ENCODE measurements around the gene MRPL22. TPM values are rescaled to one million over a fixed set of nuclear protein-coding genes. Genes with fewer than 3 reads are reported as not detected.
"Not testable (repeated sequence)": the region's sequence is repeated elsewhere in the genome, so short reads cannot be mapped to it uniquely, and the experiment has no call there.

MRPL22 gene
- total RNA-seq, 2 donors from 2014 or later = 58.2 to 63.5 TPM

DNA sequence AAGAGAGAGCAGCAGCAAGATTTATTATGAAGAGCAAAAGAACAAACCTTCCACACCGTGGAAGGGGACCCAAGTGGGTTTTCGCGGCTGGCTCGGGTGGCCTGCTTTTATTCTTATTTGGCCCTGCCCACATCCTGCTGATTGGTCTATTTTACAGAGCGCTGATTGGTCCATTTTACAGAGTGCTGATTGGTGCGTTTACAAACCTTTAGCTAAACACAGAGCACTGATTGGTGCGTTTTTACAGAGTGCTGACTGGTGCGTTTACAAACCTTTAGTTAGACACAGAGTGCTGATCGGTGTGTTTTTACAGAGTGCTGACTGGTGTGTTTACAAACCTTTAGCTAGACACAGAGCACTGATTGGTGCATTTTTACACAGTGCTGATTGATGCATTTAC, 35.2 kb downstream of the MRPL22 start:
- DNase-seq; intact Hi-C loops (cut with DNase I); ATAC-seq: not testable (repeated sequence)

DNA sequence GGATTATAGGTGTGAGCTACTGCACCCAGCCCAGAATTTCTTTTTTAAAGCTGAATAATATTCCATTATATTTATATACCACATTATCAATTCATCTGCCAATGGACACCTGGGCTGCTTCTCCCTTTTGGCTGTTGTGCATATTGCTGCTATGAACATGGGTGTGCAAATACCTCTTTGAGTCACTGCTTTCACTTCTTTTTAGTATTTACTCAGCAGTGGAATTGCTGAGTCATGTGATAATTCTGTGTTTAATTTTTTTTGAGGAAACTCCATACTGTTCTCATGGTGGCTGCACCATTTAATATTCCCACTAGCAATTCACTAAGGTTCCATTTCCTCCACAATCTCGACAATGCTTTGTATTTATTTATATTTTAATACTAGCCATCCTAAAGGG, 36.5 kb downstream of the MRPL22 start:
- no peak for ATAC-seq
- intact Hi-C loops (cut with DNase I) = no loop called here
- DNase-seq = no peak

DNA sequence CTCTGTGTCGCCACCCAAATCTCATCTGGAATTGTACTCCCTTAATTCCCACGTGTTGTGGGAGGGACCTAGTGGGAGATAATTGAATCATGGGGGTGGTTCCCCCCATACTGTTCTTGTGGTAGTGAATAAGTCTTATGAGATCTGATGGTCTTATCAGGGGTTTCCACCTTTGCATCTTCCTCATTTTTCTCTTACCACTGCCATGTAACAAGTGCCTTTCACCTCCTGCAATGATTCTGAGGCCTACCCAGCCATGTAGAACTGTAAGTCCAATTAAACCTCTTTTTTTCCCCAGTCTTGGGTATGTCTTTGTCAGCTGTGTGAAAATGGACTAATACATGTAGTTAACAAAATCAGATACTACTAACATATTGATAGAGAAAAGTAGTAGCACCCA, 37.4 kb downstream of the MRPL22 start:
- ATAC-seq; DNase-seq; intact Hi-C loops (cut with DNase I): not testable (repeated sequence)

DNA sequence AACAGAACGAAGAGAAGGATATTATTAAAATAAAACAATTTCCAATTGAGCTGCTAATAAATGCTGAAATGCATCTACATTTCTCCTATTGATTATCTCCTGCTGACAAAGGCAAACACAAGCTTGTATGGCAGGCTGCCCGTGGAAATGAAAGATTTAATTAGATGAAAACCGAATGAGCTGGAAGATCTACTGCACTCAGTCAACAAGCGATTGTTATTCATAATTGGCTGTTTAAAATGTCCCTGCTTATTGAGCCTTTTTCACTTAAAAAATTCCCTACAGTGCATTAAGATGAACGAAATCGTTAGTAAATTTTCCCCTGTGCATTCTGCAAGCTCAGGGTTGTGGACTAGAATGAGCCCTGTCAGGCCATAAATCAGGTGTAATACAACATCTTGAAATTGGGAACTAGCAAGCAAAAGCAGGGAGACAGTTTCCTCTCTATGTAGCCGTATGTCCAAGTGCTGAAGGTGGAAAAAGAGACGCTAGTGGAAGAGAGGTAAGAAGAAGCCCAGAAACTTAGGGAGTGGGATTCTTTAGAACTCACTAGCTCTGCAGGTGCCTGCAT, 44.2 kb downstream of the MRPL22 start:
- intact Hi-C loops (cut with DNase I) = no loop called here
- no peak for ATAC-seq
- no peak for DNase-seq

DNA sequence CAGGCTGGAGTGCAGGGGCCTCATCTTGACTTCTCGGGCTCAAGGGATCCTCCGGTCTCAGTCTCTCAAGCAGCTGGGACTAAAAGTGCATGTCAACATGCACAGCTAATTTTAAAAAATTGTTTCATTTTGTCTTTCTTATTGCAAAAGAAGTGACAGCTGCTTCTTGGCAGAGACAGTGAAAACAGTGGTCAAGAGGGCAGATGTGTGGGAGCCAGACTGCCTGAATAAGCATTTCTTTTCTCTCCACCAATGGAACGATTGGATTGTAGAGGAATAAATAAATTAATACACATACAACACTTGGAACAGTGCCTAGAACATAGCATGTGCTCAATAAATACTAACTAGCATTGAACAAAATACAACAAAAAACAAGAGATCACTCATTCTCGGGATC, 45.3 kb downstream of the MRPL22 start:
- DNase-seq (no peak), ATAC-seq (no peak)
- intact Hi-C loops (cut with DNase I) = no loop called here

DNA sequence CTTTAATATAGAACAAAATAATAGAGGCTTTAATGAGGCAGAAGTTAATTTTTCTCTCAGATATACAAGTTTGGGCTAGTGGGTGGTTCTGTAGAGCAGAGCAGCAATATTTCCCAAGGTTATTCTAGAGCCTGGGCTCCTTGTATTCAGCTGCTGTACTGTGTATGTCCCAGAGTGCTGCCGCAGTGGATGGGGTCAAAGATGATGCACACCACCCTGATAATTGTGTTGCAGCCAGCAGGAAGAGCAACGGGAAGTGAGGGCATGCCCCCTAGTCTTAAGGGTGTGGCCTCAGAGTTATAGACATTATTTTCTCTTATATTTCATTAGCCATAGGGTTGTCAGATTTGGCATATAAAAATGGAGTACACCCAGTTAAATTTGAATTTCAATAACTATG, 48.8 kb downstream of the MRPL22 start:
- ATAC-seq = no peak
- intact Hi-C loops (cut with DNase I) = no loop called here

DNA sequence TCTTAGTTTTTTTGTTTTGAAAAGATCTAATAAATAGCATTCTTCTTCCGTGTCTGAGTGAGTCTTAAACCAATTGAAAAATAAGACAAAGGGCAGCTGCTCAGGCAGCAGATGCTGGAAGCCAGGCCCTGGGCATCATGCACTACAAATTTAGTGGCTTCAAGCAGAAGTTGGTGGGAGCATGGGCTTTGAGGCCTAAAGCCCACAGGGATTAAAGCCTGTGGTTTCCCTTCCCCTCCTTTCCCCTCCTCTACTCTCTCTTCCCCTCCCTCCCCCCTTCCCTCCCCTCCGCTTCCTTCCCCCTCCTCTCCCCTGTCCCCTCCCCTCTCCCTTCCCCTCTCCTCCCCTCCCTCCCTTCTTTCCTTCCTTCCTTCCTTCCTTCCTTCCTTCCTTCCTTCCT, 52.6 kb downstream of the MRPL22 start:
- no peak for DNase-seq
- intact Hi-C loops (cut with DNase I) = no loop called here
- no peak for ATAC-seq

More for the DNA sequence above, 48.8 kb downstream of the MRPL22 start:
- no peak for DNase-seq

DNA sequence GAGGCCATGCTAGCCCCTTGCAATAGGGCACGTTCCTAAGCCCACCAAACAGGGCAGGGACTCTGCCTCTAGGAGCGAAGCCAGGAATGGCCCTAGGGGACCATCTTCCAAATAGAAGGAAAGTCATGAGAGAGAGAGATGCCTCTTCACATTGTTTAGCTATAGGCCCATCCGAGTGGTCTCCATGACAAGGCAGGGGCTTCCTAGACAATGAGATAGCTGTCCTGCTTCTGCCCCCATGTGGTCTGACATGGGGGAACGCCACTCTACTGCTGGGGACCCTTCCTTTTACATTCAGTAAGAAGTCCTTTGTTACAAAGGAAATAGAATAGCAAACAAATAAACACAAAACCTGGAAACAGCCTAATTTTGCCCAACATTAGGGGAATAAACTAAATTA, 54.8 kb downstream of the MRPL22 start:
- ATAC-seq = no peak

DNA sequence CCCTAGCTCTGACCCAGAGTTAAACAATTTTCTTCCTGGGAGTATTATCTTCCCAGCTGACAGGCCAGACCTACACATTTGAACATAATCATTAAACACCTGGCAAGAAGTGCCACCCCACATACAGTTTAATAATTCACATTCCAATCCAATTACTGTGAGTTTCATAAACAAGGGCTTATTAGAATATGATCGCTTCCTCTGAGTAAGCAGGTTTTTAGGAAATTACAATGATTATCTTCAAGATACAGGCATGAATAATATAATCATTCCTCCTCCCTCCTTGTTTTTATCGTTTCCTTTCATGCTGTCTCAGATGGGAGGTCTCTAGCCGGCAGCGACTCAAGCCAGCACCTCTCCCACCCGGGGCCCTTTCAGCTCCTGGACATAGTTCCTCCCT, 56.9 kb downstream of the MRPL22 start:
- intact Hi-C loops (cut with DNase I) = no loop called here
- ATAC-seq = no peak
- no peak for DNase-seq

More for the DNA sequence above, 54.8 kb downstream of the MRPL22 start:
- DNase-seq = no peak
- intact Hi-C loops (cut with DNase I) = no loop called here

DNA sequence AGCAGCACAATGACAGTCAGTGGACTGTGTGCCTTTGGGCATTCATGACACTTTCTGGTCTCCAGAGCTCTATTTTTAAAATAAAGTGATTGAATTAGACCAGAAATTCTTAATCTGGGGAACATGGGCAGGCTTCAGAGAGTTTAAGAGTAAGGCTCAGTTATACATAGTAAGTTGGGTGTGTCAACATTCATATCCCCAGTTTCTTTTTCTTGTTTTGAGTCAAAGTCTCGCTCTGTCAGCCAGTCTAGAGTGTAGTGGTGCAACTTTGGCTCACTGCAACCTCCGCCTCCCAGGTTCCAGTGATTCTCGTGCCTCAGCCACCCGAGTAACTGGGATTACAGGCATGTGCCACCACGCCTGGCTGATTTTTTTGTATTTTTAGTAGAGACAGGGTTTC, 59.0 kb downstream of the MRPL22 start:
- ATAC-seq (no peak), DNase-seq (no peak)
- intact Hi-C loops (cut with DNase I) = no loop called here

DNA sequence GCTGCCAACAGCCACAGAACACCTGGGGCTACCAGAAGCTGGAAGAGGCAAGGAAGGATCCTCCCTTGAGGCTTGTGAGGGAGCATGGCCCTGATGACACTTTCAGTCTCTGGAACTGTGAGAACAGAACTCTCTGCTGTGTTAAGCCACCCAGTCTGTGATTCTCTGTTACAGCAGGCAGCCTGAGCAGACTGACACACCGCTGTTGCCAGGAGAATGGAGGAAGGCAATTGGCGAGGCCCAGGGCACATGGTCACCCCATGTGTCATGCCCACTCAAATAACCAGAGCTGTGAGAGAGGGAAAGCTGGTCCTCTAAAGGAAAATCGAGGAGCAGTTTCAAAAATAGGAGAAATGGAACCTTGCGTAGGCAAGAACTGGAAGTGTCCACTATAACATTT, 60.6 kb downstream of the MRPL22 start:
- DNase-seq (no peak), ATAC-seq (no peak)
- intact Hi-C loops (cut with DNase I) = no loop called here

DNA sequence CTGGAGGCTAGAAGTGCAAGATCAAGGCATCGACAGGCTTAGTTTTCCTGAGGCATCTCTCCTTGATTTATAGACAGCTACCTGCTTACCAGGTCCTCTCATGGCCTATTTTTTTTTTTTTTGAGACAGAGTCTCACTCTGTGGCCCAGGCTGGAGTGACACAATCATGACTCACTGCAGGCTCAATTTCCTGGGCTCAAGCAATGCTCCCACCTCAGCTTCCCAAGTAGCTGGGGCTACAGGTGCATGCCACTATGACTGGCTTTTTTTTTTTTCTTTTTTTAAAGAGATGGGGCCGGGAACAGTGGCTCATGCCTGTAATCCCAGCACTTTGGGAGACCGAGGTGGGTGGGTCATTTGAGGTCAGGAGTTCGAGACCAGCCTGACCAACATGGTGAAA, 61.8 kb downstream of the MRPL22 start:
- ATAC-seq; DNase-seq; intact Hi-C loops (cut with DNase I): not testable (repeated sequence)

DNA sequence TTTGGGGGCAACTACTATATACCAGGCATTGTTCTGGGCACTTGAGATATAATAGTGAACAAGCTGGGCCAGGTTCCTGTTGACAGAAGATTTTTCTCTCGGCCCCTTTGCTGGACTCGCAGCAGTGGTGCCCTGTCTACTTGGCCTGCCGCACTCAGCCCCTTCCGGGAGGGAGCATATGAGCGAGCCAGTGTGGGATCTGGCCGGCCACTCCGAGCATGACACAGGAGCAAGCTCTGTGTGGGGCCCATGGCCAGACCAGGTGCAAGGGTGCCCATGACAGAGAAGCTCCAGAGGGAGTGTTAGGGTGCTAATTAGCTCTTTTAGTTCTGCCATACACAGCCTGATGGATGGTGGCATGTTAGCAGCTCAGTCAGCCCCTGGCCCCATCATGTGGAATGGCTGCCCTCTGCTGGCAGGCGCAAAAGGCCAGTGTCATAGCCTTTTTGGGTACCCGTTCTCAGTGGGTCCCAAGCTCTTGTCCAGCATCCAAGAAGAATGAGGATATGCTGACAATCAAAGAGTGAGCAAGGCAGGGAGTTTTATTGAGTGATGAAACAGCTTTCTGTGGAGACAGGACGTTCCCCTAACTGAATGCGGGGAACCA, 63.4 kb downstream of the MRPL22 start:
- intact Hi-C loops (cut with DNase I) = no loop called here
- DNase-seq = peak; percentile 20
- ATAC-seq = no peak

DNA sequence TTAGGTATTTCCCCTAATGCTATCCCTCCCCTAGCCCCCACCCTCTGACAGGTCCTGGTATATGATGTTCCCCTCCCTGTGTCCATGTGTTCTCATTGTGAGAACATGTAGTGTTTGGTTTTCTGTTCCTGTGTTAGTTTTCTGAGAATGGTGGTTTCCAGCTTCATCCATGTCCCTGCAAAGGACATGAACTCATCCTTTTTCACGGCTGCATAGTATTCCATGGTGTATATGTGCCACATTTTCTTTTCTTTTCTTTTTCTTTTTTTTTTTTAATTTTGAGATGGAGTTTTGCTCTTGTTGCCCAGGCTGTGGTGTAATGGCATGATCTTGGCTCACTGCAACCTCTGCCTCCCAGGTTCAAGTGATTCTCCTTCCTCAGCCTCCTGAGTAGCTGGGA, 65.4 kb downstream of the MRPL22 start:
- DNase-seq, ATAC-seq: not testable (repeated sequence)

DNA sequence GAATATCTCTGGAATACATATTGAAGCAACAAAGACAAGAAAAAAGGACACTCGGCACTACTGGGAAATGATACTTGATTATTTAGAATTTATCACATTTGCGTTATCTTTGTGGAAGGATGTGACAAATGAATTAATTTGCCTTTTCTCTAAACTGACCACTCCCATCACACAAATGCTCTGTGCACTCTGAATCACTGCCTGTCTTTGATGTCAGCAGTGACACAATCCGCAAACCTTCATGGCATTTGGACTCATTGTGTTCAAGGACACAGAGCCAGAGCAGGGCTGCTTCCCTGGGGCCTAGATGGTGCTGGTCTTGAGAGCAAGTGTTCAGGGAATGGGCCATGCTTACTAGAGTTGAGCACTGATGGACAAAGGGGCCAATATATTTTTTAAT, 67.8 kb downstream of the MRPL22 start:
- no peak for ATAC-seq
- intact Hi-C loops (cut with DNase I) = no loop called here
- DNase-seq = no peak

More for the DNA sequence above, 65.4 kb downstream of the MRPL22 start:
- intact Hi-C loops (cut with DNase I) = not testable (repeated sequence)

DNA sequence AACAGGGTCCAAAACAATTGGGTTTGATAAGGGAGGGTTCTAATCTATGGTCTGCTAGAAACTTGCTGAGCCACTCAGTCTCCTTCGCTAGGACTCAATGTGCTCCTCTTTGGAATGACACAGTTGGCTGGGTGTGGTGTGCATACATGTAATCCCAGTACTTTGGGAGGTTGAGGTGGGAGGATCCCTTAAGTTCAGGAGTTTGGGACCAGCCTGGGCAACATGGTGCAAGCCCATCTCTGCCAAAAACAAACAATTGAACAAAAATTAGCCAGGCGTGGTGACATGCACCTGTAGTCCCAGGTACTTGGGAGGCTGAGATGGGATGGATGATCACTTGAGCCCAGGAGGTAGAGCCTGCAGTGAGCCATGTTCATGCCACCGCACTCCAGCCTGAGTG, 70.0 kb downstream of the MRPL22 start:
- intact Hi-C loops (cut with DNase I) = no loop called here
- DNase-seq (no peak), ATAC-seq (no peak)

DNA sequence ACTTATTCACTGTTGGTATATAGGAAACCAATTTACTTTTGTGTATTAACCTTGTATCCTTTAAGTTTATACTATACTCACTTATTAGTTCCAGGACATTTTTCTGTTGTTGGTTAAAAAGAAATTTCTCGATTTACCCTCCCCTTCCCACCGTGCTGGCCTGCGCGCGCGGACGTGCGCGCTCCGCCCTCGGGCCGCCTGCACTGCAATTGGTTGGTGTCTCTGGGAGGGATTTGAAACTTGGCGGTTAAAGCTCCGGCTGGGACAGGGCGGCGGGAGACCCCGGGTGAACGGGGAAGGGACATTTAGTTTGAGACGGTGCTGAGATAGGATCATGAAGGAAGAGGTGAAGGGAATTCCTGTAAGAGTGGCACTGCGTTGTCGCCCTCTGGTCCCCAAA, 72.7 kb downstream of the MRPL22 start, which contains the start of gene KIF4B:
Gene KIF4B (plus strand): TSS at position 230 of the 400 bp plus-strand sequence. CDS start 105 bp downstream, at position 335.
- DNase-seq = no peak
- no peak for ATAC-seq
- intact Hi-C loops (cut with DNase I) = no loop called here

DNA sequence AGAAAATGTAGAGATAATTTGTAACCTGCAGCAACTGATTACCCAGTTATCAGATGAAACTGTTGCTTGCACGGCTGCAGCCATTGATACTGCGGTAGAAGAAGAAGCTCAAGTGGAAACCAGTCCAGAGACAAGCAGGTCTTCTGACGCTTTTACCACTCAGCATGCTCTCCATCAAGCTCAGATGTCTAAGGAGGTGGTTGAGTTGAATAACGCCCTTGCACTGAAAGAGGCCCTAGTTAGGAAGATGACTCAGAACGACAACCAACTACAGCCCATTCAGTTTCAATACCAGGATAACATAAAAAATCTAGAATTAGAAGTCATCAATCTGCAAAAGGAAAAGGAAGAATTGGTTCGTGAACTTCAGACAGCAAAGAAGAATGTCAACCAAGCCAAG, 74.4 kb downstream of the MRPL22 start:
- DNase-seq (no peak), ATAC-seq (no peak)
- intact Hi-C loops (cut with DNase I) = no loop called here

DNA sequence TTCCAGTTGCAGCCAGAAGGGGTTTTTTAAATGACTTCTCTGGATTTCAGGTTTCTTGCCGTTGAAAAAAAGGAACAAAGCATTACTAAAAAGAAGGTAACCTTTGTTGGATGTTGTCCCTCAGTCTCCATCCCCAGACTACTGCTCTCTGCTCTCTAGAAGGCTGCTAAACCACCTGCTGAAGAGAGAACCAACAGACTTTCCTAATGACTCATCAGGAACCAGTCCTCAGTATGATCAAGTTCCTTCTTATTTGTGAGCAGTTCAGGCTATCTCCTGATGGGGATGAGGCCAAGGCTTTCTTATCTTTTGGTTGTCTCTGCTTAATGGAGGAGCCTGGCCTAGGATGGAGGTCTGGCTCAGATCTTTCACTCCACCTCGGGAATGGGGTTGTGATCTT, 76.7 kb downstream of the MRPL22 start:
- ATAC-seq = no peak
- no peak for DNase-seq
- intact Hi-C loops (cut with DNase I) = no loop called here

Data from left cardiac atrium (tissue), 4 donors.